NCI-H1417 (cell line): ENCODE measurements around the gene KPNA3.
"Not testable (repeated sequence)": the region's sequence is repeated elsewhere in the genome, so short reads cannot be mapped to it uniquely, and the experiment has no call there.

Experiments
- DNase-seq, 3 experiments: peaks; one replicate each; lab custom pipeline; 2025; lab: John Stamatoyannopoulos, UW

Gene KPNA3

DNA sequence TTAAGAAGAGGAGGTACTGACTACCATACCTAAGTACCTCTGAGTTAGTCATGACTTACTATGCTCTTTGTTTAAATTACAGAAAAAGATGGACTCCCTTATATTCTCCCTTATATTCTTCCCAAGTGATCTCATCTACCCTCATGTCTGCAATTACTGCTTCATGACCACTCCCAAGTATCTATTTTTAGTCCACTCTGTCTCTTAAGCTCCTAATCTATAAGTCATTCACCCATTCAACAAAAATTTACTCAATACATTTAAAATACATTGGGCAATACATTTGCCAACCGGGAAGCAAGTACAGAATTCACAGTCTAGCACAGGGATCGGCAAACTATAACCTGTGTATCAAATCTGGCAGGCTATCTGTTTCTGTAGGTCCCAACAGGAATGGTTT, 42.6 kb downstream of the KPNA3 start:
- DNase-seq: no peak

DNA sequence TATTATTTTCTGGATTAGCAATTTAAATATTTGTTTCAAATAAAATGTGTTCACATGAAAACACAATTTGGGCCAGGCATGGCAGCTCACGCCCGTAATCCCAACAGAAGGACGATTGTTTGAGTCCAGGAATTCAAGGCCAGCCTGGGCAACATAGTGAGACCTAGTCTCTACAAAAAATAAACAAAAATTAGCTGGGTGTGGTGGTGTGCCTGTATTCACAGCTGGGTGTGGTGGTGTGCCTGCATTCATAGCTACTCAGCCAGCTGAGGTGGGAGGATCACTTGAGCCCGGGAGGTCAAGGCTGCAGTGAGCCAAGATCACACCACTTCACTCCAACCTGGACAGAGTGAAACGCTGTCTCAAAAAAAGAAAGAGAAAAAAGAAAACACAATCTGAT, 46.4 kb downstream of the KPNA3 start:
- DNase-seq: no peak

DNA sequence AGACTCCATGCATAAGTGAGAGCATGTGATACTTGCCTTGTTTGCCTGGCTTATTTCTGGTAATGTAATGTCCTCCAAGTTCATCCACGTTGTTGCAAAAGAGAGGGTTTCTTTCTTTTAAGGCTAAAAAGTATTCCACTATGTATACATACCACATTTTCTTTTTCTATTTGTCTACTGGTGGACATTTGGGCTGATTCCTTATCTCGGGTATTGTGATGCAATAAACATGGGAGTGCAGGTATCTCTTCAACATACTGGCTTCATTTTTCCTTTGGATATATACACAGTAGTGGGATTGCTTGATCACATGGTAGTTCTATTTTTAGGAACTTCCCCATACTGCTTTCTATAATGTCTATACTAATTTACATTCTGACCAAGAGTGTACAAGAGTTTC, 51.6 kb downstream of the KPNA3 start:
- DNase-seq: no peak

DNA sequence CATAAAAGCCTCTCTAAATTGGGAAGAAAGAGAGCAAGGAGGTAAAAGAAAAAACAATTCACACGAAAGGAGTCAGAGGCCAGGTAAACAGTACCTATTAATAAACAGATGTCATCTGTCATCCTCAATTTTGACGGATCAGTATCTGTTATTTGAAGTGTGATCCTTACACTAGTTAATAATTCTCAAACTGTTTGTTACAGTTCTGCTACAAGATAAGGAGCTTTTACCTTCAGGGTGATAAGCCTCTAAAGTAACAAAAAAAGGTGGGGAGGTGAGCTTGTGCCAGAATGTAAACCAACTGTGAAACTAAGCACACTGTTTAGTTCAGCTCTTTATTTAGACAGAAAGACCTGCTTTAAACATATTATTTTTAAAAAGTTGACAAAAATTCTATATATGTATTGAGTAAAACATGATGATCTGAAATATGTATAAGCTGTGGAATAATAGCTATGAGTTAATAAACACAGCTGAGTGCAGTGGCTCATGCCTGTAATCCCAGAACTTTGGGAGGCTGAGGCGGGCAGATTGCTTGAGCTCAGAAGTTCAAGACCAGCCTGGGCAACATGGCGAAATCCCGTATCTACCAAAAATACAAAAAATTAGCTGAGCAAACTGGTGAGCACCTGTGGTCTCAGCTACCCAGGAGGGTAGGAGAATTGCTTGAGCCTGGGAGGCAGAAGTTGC, 52.8 kb downstream of the KPNA3 start:
- DNase-seq: no peak

DNA sequence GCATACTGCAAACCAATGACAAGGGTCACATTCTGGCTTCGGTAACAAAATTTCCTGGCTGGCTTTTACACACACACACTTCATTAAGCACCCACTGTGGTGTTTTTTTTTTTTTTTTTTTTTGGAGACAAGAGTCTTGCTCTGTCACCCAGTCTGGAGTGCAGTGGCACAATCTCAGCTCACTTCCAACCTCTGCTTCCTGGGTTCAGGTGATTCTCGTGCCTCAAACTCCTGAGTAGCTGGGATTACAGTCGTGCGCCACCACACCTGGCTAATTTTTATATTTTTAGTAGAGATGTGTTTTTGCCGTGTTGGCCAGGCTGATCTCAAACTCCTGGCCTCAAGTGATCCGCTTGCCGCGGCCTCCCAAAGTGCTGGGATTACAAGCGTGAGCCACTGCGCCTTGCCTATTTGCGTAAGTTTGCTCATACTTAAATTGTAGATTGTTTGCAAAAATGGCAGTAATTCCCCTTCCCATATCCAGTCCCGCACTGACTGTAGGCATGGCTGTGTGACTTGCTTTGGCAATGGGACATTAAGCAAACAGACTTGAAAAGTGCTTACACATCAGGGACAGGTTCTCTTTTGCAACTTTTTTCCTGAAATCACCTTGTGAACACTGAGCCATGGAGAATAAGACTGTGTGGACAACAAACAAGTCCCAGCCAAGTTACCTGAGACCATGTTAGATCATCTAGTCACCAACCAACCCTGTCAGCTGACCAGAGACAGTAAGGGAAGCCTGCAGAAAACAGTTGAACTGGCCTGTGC, 59.1 kb downstream of the KPNA3 start:
- DNase-seq: peak in 1 of 3 experiments; percentile 2

DNA sequence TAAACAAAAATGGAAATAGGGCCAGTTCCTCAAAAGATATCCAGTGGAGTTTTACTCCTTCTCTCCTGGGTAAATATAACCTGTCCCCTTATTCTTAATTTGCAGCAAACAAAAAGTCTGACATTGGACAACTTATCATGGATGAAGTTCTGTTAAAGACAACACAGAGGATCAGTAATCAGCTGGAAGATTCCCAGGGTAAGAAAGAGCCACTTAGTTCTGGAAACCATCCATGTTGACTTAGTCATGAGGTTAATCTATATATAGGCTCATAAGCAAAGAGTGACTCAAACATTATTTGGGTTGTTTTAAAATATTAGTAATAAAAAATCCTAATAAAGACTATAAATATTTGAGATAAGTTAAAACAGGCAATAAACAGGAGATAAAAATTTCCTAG, 60.7 kb downstream of the KPNA3 start:
- DNase-seq: no peak

DNA sequence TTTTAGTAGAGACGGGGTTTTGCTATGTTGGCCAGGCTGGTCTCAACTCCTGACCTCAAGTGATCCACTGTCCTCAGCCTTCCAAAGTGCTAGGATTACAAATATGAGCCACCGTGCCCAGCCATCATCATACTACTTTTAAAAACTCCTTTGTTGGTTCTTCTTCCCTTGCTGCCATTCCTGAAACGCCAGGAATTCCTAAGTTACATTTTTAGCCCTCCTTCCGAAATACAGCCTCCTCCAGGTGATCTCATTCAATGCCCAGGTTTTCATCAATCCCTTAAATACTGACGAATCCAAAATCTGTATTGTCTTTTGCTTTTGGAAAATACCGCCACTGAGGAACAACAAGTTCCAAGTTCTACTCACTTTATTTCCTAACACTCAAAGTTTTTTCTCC, 75.9 kb downstream of the KPNA3 start:
- no peak for DNase-seq

DNA sequence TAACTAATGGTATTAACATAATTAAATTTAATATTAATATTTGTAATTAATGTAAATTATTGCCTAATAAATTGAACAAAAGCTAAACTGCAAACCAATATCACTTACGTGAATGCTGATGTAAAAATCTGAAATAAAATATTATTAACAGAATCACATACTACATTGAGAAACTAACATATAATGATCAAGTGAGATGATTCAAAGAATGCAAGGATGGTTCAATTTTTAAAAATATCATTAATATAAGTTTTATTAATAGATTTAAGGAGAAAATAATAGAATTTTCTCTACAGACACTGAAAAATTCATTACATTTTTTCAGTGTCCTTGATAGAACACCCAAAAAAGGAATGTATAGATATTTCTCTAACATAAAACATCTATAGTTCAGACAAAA, 77.7 kb downstream of the KPNA3 start:
- DNase-seq: no peak

DNA sequence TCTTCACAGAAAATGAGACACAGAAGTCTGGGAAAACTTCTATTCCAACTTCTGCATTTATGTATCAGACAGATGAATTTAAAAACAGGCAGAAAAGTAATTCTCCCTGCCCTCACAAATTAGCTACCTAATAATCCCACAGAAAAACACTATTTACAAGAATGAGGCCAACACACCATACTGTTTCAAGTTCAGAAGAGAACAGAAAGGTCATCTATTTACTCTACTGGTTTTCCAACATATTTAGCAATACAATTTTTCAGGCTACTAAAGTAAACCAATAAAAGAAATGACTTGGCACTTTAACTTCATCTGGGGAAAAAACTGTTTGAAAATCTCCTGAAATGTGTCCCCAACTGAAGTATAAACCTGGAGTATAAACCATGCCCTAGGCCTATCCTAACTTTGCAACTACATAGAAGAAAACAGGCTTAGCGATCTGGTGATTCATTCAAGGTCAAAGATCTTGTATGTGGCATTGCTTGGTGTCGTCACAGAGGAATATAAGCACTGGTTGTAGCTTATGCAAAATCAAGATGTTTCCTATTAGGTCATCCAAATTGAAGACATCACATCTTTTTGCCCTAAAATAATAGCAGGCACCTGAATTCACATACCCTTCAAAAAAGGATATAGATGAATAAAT, 81.1 kb downstream of the KPNA3 start:
- no peak for DNase-seq

DNA sequence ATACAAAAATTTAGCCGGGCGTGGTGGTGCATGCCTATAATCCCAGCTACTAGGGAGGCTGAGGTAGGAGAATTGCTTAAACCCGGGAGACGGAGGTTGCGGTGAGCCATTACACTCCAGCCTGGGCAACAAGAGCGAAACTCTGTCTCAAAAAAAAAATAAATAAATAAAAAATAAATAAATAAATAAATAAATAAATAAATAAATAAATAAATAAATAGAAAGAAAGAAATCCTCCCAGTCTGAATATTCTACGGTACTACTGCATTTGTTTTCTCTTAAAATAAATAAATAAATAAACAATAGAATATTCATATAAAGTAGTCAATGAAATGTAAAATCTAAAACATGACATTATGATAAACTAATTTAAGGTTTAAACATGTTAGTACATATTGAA, 88.2 kb downstream of the KPNA3 start:
- DNase-seq: not testable (repeated sequence)

DNA sequence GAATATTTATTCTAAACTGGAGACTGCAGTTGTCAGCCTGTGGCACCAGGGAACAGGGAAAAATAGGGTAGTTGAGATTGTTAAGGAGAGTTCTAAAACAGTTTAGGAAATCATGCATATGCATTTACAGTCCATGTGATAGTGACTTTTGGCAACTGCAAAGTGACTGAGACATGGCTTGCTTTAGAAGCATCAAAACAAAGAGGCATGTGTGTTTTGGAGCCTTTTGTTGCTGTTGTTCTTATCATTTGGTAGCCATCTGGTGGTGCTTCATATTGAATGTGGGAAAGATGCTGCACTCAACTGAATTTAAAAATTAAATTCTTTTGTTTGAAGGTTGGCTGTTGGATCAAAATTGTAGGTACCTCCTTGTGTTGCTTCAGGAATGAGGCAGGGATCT, 91.0 kb downstream of the KPNA3 start:
- DNase-seq: no peak

DNA sequence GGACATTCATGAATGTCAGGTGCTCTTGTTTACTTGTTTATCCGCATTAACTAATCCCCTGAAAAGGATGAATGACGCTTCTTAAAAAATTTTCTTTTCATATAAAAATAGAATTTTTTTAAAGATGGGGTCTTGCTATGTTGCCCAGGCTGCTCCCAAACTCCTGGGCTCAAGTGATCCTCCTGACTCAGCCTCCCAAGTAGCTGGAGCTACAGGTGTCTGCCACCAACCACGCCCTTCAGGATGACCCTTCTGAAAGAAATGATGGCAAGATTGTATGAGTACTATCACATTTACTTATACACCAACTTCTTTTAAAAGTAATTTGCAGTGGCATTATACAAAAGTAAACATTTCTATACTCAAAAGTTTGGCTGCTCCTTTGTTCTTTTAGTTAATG, 95.0 kb downstream of the KPNA3 start:
- no peak for DNase-seq

DNA sequence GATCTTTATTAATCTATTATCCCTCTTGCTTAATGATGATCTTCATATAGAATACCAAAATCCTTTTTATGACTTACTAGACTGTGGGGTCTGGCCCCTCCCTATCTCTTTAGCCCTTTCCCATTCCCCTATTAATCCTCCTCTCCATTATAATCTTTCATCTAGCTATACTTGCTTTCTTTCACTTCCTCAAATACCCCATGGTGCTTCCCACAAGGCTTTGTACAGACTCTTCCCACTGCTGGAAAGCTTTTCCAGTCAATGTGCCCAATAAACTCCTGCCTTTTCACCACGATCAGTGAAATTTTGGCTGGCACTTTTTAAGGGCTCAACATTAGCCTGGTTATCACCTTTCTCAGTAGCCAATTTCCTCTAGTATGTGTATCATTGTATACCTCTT, 98.0 kb downstream of the KPNA3 start:
- no peak for DNase-seq

DNA sequence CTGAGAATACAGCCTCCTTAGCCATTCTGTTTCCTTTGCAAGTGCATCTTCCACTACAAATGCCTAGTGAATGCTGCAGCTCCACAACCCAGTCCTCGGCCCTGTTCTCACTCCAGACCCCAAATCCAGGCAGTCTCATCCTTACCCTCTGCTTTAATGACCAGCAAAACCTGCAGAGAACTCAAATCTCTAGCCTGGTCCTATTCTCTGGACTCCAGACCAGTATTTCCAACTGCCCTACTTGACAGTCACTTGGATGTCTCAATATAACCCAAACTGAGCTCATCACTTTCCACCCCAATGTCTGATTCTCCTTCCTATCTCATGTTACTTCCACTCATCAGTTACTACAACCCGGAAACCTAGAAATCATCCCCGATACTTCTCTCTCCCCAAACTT, 98.6 kb downstream of the KPNA3 start:
- no peak for DNase-seq

DNA sequence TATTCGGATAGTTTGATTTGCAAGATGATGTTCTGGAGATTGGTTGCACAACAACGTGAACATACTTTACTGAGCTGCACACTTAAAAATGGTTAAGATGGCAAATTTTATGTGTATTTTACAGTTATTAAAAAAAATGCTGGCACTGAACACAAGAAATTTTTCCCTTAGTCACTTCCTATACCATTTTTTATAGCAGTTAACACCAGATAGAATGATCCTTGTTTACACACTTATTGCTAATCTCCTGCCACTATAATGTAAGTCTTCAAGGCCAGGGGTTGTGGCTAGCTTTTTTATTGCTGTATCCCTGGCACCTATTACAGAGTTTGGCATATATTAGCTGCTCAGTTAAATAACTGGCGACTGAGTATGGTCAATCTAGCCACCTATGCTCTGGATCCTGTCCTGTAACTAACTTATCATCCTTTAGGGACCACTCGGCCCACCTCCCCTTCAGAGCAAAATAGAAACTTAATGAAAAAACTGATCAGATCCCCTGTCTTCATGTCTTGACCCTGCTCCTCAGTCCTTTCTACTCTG, 99.2 kb downstream of the KPNA3 start:
- no peak for DNase-seq

DNA sequence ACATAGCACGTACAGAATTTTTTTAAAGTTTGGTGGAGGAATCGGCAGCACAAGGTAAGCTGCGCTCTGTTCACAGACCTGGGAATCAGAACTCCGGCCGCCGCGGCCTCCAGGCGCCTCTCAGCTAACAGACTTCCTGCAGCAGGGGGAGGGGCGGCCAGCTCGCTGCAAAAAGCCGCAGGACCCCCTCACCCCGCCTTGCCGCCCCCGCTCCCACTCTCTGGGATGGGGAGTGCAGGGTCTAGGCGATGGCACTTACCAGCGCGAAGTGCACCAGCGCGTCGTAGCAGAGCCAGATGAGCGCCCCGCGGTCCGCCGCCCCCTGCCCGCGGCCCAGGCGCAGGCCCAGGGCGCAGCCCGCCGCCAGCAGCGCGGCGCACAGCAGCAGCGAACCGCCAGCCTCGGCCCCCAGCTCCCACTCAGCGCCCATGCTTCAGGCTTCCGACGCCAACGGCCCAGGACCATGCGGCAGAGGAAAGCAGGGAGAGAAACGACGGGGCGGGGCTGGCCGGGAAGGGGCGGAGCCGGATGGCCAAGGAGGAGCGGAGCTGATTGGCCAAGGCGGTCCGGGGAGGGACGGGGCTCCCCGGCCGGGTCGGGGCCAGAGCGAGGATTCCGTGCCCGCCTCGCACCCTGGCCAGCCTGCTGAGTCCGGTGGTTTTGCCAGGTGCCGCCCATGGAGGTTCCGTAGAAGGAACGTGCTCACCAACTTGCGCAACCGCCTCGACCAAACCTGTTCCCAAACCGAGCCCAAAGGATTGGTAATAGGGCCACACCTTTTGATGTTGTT, 101.3 kb downstream of the KPNA3 start, which contains the start of gene EBPL:
Gene EBPL, minus strand, starts transcription at position 492 of the 790 bp plus-strand sequence. Its CDS starts 62 bp downstream, at position 430.
- DNase-seq: peak; percentile 90 to 98 (median 97)

DNA sequence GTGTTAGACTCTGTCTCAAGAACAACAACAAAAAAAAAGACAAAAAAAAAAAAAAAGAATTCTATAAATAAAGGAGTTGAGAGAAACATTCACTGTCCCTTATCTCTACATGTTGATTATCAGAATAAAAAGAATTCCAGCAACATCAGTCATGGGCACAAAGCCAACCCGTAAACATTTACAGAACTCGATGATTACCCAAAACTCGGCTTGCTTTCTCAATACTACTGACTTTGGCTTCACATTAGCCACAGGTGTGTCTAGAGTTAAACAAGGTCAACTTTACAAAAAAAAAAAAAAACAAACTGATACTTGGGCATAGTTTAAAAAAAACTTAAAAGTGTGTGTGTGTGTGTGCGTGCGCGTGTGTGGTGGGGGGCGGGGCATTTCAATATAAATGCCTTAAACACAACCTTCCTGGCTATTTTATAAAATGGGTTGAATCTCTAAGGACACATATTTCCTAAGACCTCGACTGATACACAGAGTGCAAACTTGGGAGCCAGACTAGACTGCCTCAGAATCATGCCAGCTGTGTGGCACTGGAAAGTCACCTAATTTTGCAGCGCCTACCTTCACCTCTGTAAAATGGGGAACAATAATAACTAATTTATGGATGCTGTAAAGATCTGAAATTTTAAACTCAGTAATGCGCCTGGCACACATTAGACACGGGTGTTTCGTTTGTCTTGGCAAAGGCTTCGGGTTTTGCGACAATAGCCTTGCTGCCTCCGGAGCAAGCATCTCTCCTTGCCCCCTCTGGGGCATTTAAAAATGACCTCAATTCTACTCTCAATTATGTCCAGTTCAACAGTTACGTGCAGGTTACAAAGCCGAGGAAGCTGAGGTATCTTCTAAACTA, 102.1 kb downstream of the KPNA3 start:
- DNase-seq: peak in 1 of 3 experiments; percentile 63

DNA sequence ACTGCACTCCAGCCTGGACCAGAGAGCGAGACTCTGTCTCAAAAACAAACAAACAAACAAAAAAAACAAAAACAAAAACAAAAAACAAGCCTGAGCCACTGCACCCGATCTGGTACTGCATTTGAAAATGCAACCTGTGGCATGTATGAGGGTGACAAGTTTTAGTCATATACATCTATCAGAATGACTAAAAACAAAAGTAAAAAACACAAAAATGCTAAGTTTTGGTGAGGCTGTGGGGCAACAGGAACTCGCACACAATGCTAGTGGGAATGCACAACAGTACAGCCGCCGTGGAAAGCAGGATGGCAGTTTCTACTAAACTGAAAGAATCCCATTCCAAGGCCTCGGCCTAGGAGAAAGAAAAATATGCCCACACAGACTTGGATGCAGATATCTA, 109.0 kb downstream of the KPNA3 start:
- DNase-seq: no peak

DNA sequence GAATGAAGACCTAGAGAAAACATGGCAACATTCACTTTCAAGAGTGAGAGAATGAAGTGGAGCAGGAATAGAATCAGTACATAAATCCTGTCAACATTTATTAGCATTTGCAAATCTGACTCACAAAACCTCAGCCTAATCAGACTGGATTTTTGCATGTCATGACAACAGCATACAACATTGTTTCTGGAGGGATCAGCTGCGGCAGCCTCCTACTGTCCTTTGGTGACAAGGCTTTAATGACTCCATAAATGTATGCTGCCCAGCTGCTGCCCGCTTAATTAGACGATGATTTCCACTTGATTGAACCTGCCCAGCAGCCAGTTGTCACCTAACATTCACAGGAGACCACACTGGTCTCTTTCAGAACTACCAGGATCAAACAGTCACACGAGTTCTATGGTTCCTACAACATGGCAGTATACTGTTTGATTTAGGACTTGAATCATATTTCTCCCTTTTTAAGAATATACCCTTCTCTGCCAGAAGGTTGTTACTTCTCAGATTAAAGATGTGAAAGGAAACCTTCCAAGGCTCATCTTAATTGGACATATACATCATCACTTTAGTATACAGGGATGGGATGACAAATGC, 110.5 kb downstream of the KPNA3 start:
- peak in 2 of 3 experiments; percentile 83 to 98 for DNase-seq

DNA sequence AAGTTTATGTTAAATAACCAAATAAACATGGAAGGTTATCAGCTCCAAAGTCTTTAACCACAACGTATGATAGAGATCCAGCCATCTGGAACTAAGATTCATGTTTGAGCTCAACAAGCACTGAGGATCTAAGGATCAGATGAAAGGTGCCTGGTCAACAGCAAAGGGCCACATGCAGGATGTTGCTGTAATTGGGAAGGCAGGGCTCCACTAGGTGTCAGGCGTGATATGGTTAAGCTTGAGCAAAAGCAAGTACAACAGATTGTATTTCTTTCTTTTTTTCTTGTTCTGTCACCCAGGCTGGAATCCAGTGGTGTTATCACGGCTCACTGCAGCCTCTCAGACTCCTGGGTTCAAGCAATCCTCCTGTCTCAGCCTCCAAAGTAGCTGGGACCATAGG, 113.2 kb downstream of the KPNA3 start:
- no peak for DNase-seq
